Stomach smooth muscle (tissue), 2 donors: ENCODE results near the gene ZBTB37.

Experiments
- H3K27ac ChIP-seq: one replicate; pipeline ENCODE4 v1.7.0; 2013; ENCODE audit warnings: mild to moderate bottlenecking, low read length, inconsistent platforms
- H3K27me3 ChIP-seq, 2 donors: one replicate each; pipeline ENCODE4 v1.7.0; 2013; ENCODE audit warnings: low read length in 2 of 2; ENCODE audit not compliant: insufficient read depth in 2 of 2, control insufficient read depth in 1 of 2
- H3K36me3 ChIP-seq, 2 donors: one replicate each; pipeline ENCODE4 v1.7.0; 2013; ENCODE audit warnings: low read length in 2 of 2; ENCODE audit not compliant: control insufficient read depth in 2 of 2, insufficient read depth in 2 of 2
- H3K4me1 ChIP-seq: one replicate; pipeline ENCODE4 v1.7.0; 2013; ENCODE audit warnings: low read length; ENCODE audit not compliant: control insufficient read depth, insufficient read depth
- H3K4me3 ChIP-seq, 2 donors: one replicate each; pipeline ENCODE4 v1.7.0; 2013; ENCODE audit warnings: low read length in 2 of 2
- H3K9ac ChIP-seq, 2 donors: one replicate each; pipeline ENCODE4 v1.7.0; 2013; ENCODE audit warnings: low read length in 2 of 2, mild to moderate bottlenecking in 1 of 2
- H3K9me3 ChIP-seq, 2 donors: one replicate each; pipeline ENCODE4 v1.7.0; 2013; ENCODE audit warnings: low read length in 2 of 2; ENCODE audit not compliant: control insufficient read depth in 2 of 2
- donor health status: healthy.
- donor health status: Pancreatic carcinoma.

The ZBTB37 gene

GRCh38 chr1:173884701-173885100 lies 16.5 kb downstream of the ZBTB37 start:
- H3K27me3 ChIP-seq: no peaks in the 10 kb centered on the region
- peaks cover 14 to 15% of the 10 kb centered on the region in 2 donors for H3K36me3 ChIP-seq
- no peak overlapping the region for H3K9ac ChIP-seq
- no peaks in the 10 kb centered on the region for H3K4me1 ChIP-seq
- no peak overlapping the region for H3K27ac ChIP-seq
- H3K9me3 ChIP-seq: no peaks in the 10 kb centered on the region
- H3K4me3 ChIP-seq: no peak overlapping the region

GRCh38 chr1:173886746-173887611 lies 18.8 kb downstream of the ZBTB37 start:
- no peak overlapping the region for H3K9ac ChIP-seq

GRCh38 chr1:173887627-173888026 lies 19.4 kb downstream of the ZBTB37 start:
- no peak overlapping the region for H3K27ac ChIP-seq
- H3K36me3 ChIP-seq: peaks cover 12 to 15% of the 10 kb centered on the region in 2 donors
- no peak overlapping the region for H3K4me3 ChIP-seq
- H3K4me1 ChIP-seq: no peaks in the 10 kb centered on the region
- no peaks in the 10 kb centered on the region for H3K9me3 ChIP-seq
- no peak overlapping the region for H3K9ac ChIP-seq
- no peaks in the 10 kb centered on the region for H3K27me3 ChIP-seq

More at GRCh38 chr1:173886746-173887611, 18.8 kb downstream of the ZBTB37 start:
- Histone ChIP-seq H3K4me1 (no peaks in the 10 kb centered on the region), H3K4me3 (no peak overlapping the region), H3K9me3 (no peaks in the 10 kb centered on the region), H3K27me3 (no peaks in the 10 kb centered on the region), H3K27ac (no peak overlapping the region), H3K36me3 (peaks cover 12 to 15% of the 10 kb centered on the region in 2 donors)

GRCh38 chr1:173888749-173889148 lies 20.6 kb downstream of the ZBTB37 start:
- H3K9me3 ChIP-seq: no peaks in the 10 kb centered on the region
- H3K9ac ChIP-seq: no peak overlapping the region
- H3K27ac ChIP-seq: no peak overlapping the region
- H3K27me3 ChIP-seq: no peaks in the 10 kb centered on the region
- H3K36me3 ChIP-seq: peaks cover 12 to 15% of the 10 kb centered on the region in 2 donors
- H3K4me3 ChIP-seq: no peak overlapping the region
- H3K4me1 ChIP-seq: no peaks in the 10 kb centered on the region

GRCh38 chr1:173889885-173890284 lies 21.7 kb downstream of the ZBTB37 start:
- H3K4me3 ChIP-seq: no peak overlapping the region
- H3K4me1 ChIP-seq: no peaks in the 10 kb centered on the region
- H3K9me3 ChIP-seq: no peaks in the 10 kb centered on the region
- H3K27ac ChIP-seq: no peak overlapping the region
- peaks cover 12 to 15% of the 10 kb centered on the region in 2 donors for H3K36me3 ChIP-seq
- H3K27me3 ChIP-seq: no peaks in the 10 kb centered on the region
- H3K9ac ChIP-seq: no peak overlapping the region

- no peak overlapping the region for H3K4me3 ChIP-seq
- H3K27ac ChIP-seq: no peak overlapping the region
- H3K36me3 ChIP-seq: no peaks in the 10 kb centered on the region
- no peaks in the 10 kb centered on the region for H3K27me3 ChIP-seq
- H3K9ac ChIP-seq: no peak overlapping the region
- no peaks in the 10 kb centered on the region for H3K9me3 ChIP-seq
- no peaks in the 10 kb centered on the region for H3K4me1 ChIP-seq
Observed at GRCh38 chr1:173893611-173894010, 25.4 kb downstream of the ZBTB37 start.

GRCh38 chr1:173894189-173894588 lies 26.0 kb downstream of the ZBTB37 start:
- H3K27me3 ChIP-seq: no peaks in the 10 kb centered on the region
- H3K4me3 ChIP-seq: no peak overlapping the region
- H3K9ac ChIP-seq: no peak overlapping the region
- H3K4me1 ChIP-seq: no peaks in the 10 kb centered on the region
- no peak overlapping the region for H3K27ac ChIP-seq
- H3K9me3 ChIP-seq: no peaks in the 10 kb centered on the region
- H3K36me3 ChIP-seq: no peaks in the 10 kb centered on the region

GRCh38 chr1:173900427-173900826 lies 32.2 kb downstream of the ZBTB37 start:
- Histone ChIP-seq H3K9ac (no peak overlapping the region), H3K4me1 (no peaks in the 10 kb centered on the region), H3K27ac (no peak overlapping the region), H3K36me3 (no peaks in the 10 kb centered on the region), H3K4me3 (no peak overlapping the region), H3K27me3 (no peaks in the 10 kb centered on the region), H3K9me3 (no peaks in the 10 kb centered on the region)

- no peaks in the 10 kb centered on the region for H3K36me3 ChIP-seq
- no peaks in the 10 kb centered on the region for H3K27me3 ChIP-seq
- H3K9me3 ChIP-seq: no peaks in the 10 kb centered on the region
- H3K9ac ChIP-seq: no peak overlapping the region
- H3K4me1 ChIP-seq: no peaks in the 10 kb centered on the region
- H3K4me3 ChIP-seq: no peak overlapping the region
- H3K27ac ChIP-seq: no peak overlapping the region
Observed at GRCh38 chr1:173900992-173901391, 32.8 kb downstream of the ZBTB37 start.

GRCh38 chr1:173903827-173904531 lies 35.8 kb downstream of the ZBTB37 start:
- H3K9me3 ChIP-seq: no peaks in the 10 kb centered on the region
- H3K4me1 ChIP-seq: no peaks in the 10 kb centered on the region
- no peaks in the 10 kb centered on the region for H3K27me3 ChIP-seq
- H3K4me3 ChIP-seq: no peak overlapping the region
- H3K27ac ChIP-seq: no peak overlapping the region
- peaks cover 0 to 2% of the 10 kb centered on the region in 2 donors for H3K36me3 ChIP-seq
- no peak overlapping the region for H3K9ac ChIP-seq

GRCh38 chr1:173913111-173913510 lies 44.9 kb downstream of the ZBTB37 start:
- H3K4me1 ChIP-seq: no peaks in the 10 kb centered on the region
- H3K9me3 ChIP-seq: peaks cover 0 to 5% of the 10 kb centered on the region in 2 donors
- peaks cover 0 to 2% of the 10 kb centered on the region in 2 donors for H3K36me3 ChIP-seq
- H3K9ac ChIP-seq: no peak overlapping the region
- H3K27ac ChIP-seq: no peak overlapping the region
- H3K27me3 ChIP-seq: no peaks in the 10 kb centered on the region
- no peak overlapping the region for H3K4me3 ChIP-seq
